Bronchial epithelial cell (primary cell): ENCODE measurements around the gene F5. TPM values are rescaled to one million over a fixed set of nuclear protein-coding genes. Genes with fewer than 3 reads are reported as not detected.
A peak's percentile ranks its signal among the peaks of the same experiment; 100 is the strongest.
"Not testable (repeated sequence)": the region's sequence is repeated elsewhere in the genome, so short reads cannot be mapped to it uniquely, and the experiment has no call there.

Experiments used
- DNase-seq: peaks from one replicate; pipeline ENCODE4 v3.0.0-alpha.2; 2010; ENCODE audit warnings: low read depth
- FAIRE-seq: peaks from 2 replicates; lab custom pipeline; 2011; peaks lifted over from hg19 to GRCh38; lab: Jason Lieb, UNC
- H3K27me3 ChIP-seq: 2 replicates; pipeline ENCODE4 v1.5.1; 2011; ENCODE audit warnings: low read length; ENCODE audit not compliant: control insufficient read depth, insufficient read depth
- H3K36me3 ChIP-seq: 2 replicates; pipeline ENCODE4 v1.5.1; 2011; ENCODE audit warnings: low read length; ENCODE audit not compliant: control insufficient read depth, insufficient read depth
- H3K4me3 ChIP-seq: 2 replicates; pipeline ENCODE4 v1.5.1; 2011; ENCODE audit warnings: mild to moderate bottlenecking, low read depth, low read length, control low read depth
- CTCF ChIP-seq: IDR thresholded peaks from 2 replicates; pipeline ENCODE4 v1.5.1; 2011; ENCODE audit warnings: mild to moderate bottlenecking, moderate library complexity, low read length, control low read depth, inconsistent platforms; ENCODE audit not compliant: insufficient read depth, severe bottlenecking
- total RNA-seq: library from RNA; depleted of rRNA; stranded (reverse); fragments of >200 nt; gene quantifications from 2 replicates; pipeline ENCODE4 v1.2.1, GENCODE V29; 2014

The F5 gene
- total RNA-seq, 1 donor from 2014 or later = not detected

GRCh38 chr1:169538998-169539871, 47.0 kb downstream of the F5 start:
- DNase-seq (peak; percentile 92), FAIRE-seq (no peak)
- TF ChIP-seq CTCF = no peak
- Histone ChIP-seq H3K27me3 (no peaks in the 10 kb centered on the region), H3K36me3 (no peaks in the 10 kb centered on the region), H3K4me3 (no peak overlapping the region)

GRCh38 chr1:169534653-169535052, 51.6 kb downstream of the F5 start:
- H3K4me3 ChIP-seq = no peak overlapping the region
- no peak for TF ChIP-seq CTCF
- H3K27me3 ChIP-seq = no peaks in the 10 kb centered on the region
- no peak for DNase-seq
- H3K36me3 ChIP-seq = no peaks in the 10 kb centered on the region
- no peak for FAIRE-seq

GRCh38 chr1:169533528-169534190, 52.6 kb downstream of the F5 start:
- H3K27me3 ChIP-seq, H3K4me3 ChIP-seq, DNase-seq, H3K36me3 ChIP-seq, FAIRE-seq: not testable (repeated sequence)

GRCh38 chr1:169530448-169530847, 55.8 kb downstream of the F5 start:
- TF ChIP-seq CTCF = no peak
- no peak for FAIRE-seq

GRCh38 chr1:169529068-169529642, 57.1 kb downstream of the F5 start:
- Histone ChIP-seq H3K4me3 (peak overlapping the region; percentile 7), H3K27me3 (no peaks in the 10 kb centered on the region), H3K36me3 (no peaks in the 10 kb centered on the region)
- DNase-seq (peak; percentile 97), FAIRE-seq (no peak)
- no peak for TF ChIP-seq CTCF

More at GRCh38 chr1:169530448-169530847, 55.8 kb downstream of the F5 start:
- no peak overlapping the region for H3K4me3 ChIP-seq
- DNase-seq = no peak
- H3K27me3 ChIP-seq = no peaks in the 10 kb centered on the region
- H3K36me3 ChIP-seq = no peaks in the 10 kb centered on the region
